ENCODE data around the gene AFG1L. TPM values are rescaled to one million over a fixed set of nuclear protein-coding genes. Genes with fewer than 3 reads are reported as not detected.

The AFG1L gene
- total and polyA plus RNA-seq, 8 donors: 0.45 to 18.5 (median 2.9) TPM; not detected in 1

- intact Hi-C loops (cut with DNase I; ENCODE audit: low total_unique reads): no loop called here
- Histone ChIP-seq H3K4me3 (no peak overlapping the region), H3K27me3 (no peaks in the 10 kb centered on the region), H3K27ac (no peak overlapping the region), H3K9me3 (no peaks in the 10 kb centered on the region), H3K36me3 (no peaks in the 10 kb centered on the region), H3K4me1 (no peaks in the 10 kb centered on the region)
- TF ChIP-seq EP300 (IDR thresholded peaks at IDR 0.05): no peak
- TF ChIP-seq, protein P1, sequence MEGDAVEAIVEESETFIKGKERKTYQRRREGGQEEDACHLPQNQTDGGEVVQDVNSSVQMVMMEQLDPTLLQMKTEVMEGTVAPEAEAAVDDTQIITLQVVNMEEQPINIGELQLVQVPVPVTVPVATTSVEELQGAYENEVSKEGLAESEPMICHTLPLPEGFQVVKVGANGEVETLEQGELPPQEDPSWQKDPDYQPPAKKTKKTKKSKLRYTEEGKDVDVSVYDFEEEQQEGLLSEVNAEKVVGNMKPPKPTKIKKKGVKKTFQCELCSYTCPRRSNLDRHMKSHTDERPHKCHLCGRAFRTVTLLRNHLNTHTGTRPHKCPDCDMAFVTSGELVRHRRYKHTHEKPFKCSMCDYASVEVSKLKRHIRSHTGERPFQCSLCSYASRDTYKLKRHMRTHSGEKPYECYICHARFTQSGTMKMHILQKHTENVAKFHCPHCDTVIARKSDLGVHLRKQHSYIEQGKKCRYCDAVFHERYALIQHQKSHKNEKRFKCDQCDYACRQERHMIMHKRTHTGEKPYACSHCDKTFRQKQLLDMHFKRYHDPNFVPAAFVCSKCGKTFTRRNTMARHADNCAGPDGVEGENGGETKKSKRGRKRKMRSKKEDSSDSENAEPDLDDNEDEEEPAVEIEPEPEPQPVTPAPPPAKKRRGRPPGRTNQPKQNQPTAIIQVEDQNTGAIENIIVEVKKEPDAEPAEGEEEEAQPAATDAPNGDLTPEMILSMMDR (IDR thresholded peaks at IDR 0.05): no peak
- TF ChIP-seq POLR2A (IDR thresholded peaks at IDR 0.05): no peak
- TF ChIP-seq POLR2AphosphoS5 (IDR thresholded peaks at IDR 0.05): no peak
- 88 to 100% (median 96%) methylated on average over 1 of the region's 1 CpG for WGBS, 5 donors
- no peak for DNase-seq
These were observed 17.6 kb upstream of the AFG1L start for GRCh38 chr6:108277295-108277694.

DNA sequence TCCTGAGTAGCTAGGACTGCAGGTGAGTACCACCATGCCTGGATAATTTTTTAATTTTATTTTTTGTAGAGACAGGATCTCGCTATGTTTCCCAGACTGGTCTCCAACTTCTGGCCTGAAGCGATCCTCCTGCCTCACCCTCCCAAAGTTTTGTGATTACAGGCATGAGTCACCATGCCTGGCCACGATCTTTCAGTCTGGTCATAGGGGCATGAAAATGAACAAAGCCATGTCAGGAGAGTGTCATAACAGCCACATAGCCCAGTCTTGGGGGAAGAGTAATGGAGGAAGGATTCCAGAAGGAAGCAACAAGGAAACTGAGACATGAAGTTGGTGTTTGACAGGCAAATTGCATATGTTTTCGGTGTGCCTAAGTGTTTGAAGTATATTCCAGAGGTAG lies 17.0 kb upstream of the AFG1L start:
- Histone ChIP-seq H3K36me3 (no peaks in the 10 kb centered on the region), H3K9me3 (no peaks in the 10 kb centered on the region), H3K27ac (no peak overlapping the region), H3K27me3 (no peaks in the 10 kb centered on the region), H3K4me3 (no peak overlapping the region), H3K4me1 (no peaks in the 10 kb centered on the region)
- intact Hi-C loops (cut with DNase I; ENCODE audit: low total_unique reads): no loop called here
- WGBS, 5 donors: 79 to 85% (median 84%) methylated on average over 4 of the region's 4 CpGs
- TF ChIP-seq POLR2A (IDR thresholded peaks at IDR 0.05) (no peak), POLR2AphosphoS5 (IDR thresholded peaks at IDR 0.05) (no peak), EP300 (IDR thresholded peaks at IDR 0.05) (no peak)
- TF ChIP-seq, protein P1 (IDR thresholded peaks at IDR 0.05): no peak
- no peak for DNase-seq

DNA sequence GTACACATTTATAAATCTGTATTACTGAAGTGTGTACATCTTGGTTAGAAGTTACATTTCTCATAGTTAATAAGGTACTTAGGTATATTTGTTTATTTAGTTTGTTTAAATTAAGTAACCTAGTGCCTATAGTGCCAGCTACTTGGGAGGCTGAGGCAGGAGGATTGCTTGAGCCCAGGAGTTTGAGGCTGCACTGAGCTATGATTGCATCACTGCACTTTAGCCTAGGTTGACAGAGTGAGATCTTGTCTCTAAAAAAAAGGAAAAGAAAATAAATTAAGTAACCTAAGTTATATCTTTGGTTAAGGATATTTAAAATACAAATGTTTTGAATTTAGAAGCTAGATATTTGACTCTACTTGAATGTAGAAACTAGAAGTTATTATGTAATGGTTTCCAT lies 9.5 kb upstream of the AFG1L start:
- Histone ChIP-seq H3K27me3 (no peaks in the 10 kb centered on the region), H3K9me3 (no peaks in the 10 kb centered on the region), H3K4me1 (no peaks in the 10 kb centered on the region), H3K36me3 (no peaks in the 10 kb centered on the region), H3K4me3 (no peak overlapping the region), H3K27ac (no peak overlapping the region)
- no peak for TF ChIP-seq POLR2AphosphoS5 (IDR thresholded peaks at IDR 0.05)
- no peak for TF ChIP-seq POLR2A (IDR thresholded peaks at IDR 0.05)
- no peak for TF ChIP-seq EP300 (IDR thresholded peaks at IDR 0.05)
- TF ChIP-seq, protein P1 (IDR thresholded peaks at IDR 0.05): no peak
- intact Hi-C loops (cut with DNase I; ENCODE audit: low total_unique reads): no loop called here
- DNase-seq: no peak

DNA sequence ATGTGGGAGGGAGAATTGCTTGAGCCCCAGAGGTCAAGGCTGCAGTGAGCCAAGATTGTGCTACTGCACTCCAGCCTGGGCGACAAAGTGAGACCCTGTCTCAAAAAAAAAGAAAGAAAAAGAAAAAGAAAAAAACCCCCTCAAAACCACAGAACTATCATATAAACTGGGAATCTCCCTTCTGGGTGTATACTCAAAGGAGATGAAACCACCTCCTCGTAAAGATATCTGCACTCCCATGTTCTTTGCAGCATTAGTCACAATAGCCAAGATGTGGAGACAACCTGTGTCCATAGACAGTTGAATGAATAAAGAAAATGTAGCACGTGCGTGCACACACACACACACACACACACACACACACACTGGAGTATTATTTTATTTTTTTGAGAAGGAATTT lies 8.5 kb upstream of the AFG1L start:
- intact Hi-C loops (cut with DNase I; ENCODE audit: low total_unique reads): no loop called here
- no peak for DNase-seq
- Histone ChIP-seq H3K27me3 (no peaks in the 10 kb centered on the region), H3K4me3 (no peak overlapping the region), H3K9me3 (no peaks in the 10 kb centered on the region), H3K4me1 (no peaks in the 10 kb centered on the region), H3K36me3 (no peaks in the 10 kb centered on the region), H3K27ac (no peak overlapping the region)
- WGBS, 5 donors: 83 to 90% (median 87%) methylated on average over 4 of the region's 4 CpGs
- TF ChIP-seq, protein P1 (IDR thresholded peaks at IDR 0.05): no peak
- TF ChIP-seq POLR2A (IDR thresholded peaks at IDR 0.05) (no peak), POLR2AphosphoS5 (IDR thresholded peaks at IDR 0.05) (no peak), EP300 (IDR thresholded peaks at IDR 0.05) (no peak)

Data from stomach (tissue), 9 donors.